GM12891 (cell line): Measurements from ENCODE around the gene OPRD1.
"Not testable (repeated sequence)": the region's sequence is repeated elsewhere in the genome, so short reads cannot be mapped to it uniquely, and the experiment has no call there.

ENCODE experiments used
- DNase-seq: peaks from one replicate; pipeline ENCODE4 v3.0.0; 2011; ENCODE audit warnings: low spot score; ENCODE audit not compliant: insufficient read length
- FAIRE-seq: peaks from 2 replicates; lab custom pipeline; 2011; peaks lifted over from hg19 to GRCh38; lab: Jason Lieb, UNC
- PAX5 ChIP-seq: IDR thresholded peaks from 2 replicates; pipeline ENCODE4 v1.6.1; 2011; ENCODE audit warnings: low read length, moderate library complexity, mild to moderate bottlenecking; ENCODE audit not compliant: insufficient read depth, severe bottlenecking
- POLR2A ChIP-seq: IDR thresholded peaks from 2 replicates; pipeline ENCODE4 v1.6.1; 2011; ENCODE audit warnings: low read depth, low read length, control low read depth
- POLR2AphosphoS5 ChIP-seq: IDR thresholded peaks from 2 replicates; pipeline ENCODE4 v1.6.1; 2011; ENCODE audit warnings: low read depth, low read length, control low read depth
- POU2F2 ChIP-seq: IDR thresholded peaks from 2 replicates; pipeline ENCODE4 v1.6.1; 2011; ENCODE audit warnings: low read depth, mild to moderate bottlenecking, control low read depth, low read length, moderate library complexity
- SPI1 ChIP-seq: IDR thresholded peaks from 2 replicates; pipeline ENCODE4 v1.6.1; 2011; ENCODE audit warnings: low read depth, low read length, control low read depth
- TAF1 ChIP-seq: IDR thresholded peaks from 2 replicates; pipeline ENCODE4 v1.6.1; 2011; ENCODE audit warnings: low read depth, low read length, control low read depth

OPRD1 gene

DNA sequence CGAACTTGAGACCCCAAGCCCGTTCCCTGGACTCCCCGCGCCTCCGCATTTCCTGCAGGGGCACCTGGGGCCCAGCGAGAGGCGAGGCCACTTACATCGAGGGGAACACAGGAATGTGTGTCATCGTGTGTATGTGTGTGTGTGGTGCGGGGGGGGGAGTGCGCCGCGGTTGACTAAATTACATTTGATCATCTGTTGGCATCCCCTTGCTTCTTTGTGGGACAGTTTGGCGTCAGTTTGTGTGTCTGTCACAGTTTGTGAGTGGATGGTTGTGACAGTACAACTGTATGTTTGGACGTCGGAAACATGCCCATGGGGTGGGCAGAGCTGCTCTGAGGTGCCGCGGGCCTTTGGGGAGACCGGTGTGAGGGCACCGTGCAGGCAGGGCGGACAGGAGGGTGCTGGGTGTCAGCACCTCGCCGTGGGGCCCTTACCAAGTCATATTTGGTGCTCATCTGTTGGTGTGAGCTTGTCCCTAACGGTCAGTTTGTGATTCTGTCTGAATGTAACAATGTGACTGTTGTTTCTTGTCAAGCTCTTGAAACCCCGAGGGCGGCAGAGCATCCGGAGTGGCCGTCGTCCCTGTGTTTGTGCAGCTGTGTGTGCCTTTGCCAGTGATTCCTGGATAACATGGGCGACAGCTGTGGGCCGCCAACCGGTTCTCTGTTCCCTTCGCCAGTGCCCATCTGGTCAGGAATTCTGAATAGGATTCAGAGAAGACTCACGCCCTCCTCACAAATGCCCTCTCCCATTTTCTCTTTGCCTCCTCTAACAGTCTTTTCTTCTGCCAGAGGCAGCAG lies 899 bp downstream of the OPRD1 start:
- no peak for TF ChIP-seq POLR2AphosphoS5
- no peak for TF ChIP-seq POU2F2
- no peak for TF ChIP-seq PAX5
- no peak for DNase-seq
- FAIRE-seq = no peak

GRCh38 chr1:28813931-28814465 lies 2.0 kb downstream of the OPRD1 start:
- no peak for TF ChIP-seq POLR2A
- TF ChIP-seq POU2F2 = no peak
- TF ChIP-seq TAF1 = no peak
- TF ChIP-seq POLR2AphosphoS5 = no peak
- no peak for TF ChIP-seq SPI1
- no peak for TF ChIP-seq PAX5
- no peak for FAIRE-seq
- no peak for DNase-seq

DNA sequence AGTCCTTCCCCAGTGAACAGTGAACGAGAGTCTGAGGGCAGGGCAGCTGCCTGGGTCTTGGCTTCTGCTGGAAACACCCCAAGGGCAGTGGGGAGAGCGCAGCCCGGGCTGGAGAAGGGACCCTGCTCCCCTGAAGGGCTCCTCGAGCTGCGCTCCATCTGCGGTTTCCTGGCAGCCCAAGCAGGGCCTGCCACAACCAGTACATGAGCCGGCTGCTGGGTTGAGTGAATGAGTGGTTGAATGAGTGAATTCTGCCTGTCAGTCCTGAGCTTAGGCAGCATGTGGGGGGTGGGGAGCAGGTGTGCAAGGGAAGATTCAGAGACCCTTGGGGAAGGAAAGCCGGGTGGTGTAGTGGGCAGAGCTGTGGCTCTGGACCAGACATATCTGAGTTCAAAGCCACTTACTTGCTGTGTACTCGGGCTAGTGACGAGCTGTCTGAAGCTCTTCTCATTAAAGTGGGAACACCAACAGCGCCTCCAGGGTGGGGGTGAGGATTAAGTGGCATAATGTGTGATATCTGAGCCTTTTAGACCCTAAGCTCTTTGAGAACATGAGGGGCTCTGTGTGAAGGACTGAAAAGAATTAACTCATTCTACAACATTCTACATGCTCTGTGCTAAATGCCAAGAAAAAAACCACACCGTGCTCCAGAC lies 3.7 kb downstream of the OPRD1 start:
- no peak for TF ChIP-seq PAX5
- no peak for TF ChIP-seq POLR2AphosphoS5
- no peak for TF ChIP-seq SPI1
- TF ChIP-seq POU2F2 = no peak
- no peak for TF ChIP-seq TAF1
- TF ChIP-seq POLR2A = no peak
- DNase-seq (no peak), FAIRE-seq (no peak)

DNA sequence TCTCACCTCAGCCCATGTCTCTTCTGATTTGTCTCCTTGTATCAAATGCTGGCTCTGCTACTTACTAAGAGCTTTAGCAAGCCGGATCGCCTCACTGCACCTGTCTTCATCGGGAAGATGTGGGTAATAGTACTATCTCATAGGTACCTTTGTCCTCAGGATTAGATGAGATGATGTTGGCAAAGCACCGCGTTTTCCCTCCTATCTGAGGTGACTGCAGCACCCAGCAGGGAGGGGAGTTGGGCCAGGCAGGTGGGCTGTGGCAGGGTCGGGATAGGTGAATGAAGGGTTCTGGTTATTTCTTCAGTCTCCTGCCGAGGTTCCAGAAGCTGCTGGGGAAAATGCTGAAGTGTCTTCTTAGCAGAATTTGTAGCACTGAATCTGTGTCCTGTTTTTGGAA lies 5.2 kb downstream of the OPRD1 start:
- FAIRE-seq (no peak), DNase-seq (no peak)
- TF ChIP-seq TAF1 = no peak

GRCh38 chr1:28819020-28819419 lies 7.0 kb downstream of the OPRD1 start:
- no peak for FAIRE-seq
- no peak for DNase-seq
- TF ChIP-seq POLR2A = no peak
- no peak for TF ChIP-seq TAF1
- TF ChIP-seq POLR2AphosphoS5 = no peak
- TF ChIP-seq POU2F2 = no peak
- TF ChIP-seq SPI1 = no peak
- no peak for TF ChIP-seq PAX5

- no peak for TF ChIP-seq POU2F2
- no peak for TF ChIP-seq SPI1
- TF ChIP-seq POLR2AphosphoS5 = no peak
- TF ChIP-seq POLR2A = no peak
- TF ChIP-seq PAX5 = no peak
- no peak for TF ChIP-seq TAF1
- FAIRE-seq = no peak
Measured at GRCh38 chr1:28822799-28823198, 10.8 kb downstream of the OPRD1 start.

GRCh38 chr1:28824061-28824460 lies 12.1 kb downstream of the OPRD1 start:
- DNase-seq, FAIRE-seq: not testable (repeated sequence)

More at GRCh38 chr1:28822799-28823198, 10.8 kb downstream of the OPRD1 start:
- DNase-seq = no peak

- DNase-seq, FAIRE-seq: not testable (repeated sequence)
Measured at GRCh38 chr1:28828227-28828858, 16.4 kb downstream of the OPRD1 start.

DNA sequence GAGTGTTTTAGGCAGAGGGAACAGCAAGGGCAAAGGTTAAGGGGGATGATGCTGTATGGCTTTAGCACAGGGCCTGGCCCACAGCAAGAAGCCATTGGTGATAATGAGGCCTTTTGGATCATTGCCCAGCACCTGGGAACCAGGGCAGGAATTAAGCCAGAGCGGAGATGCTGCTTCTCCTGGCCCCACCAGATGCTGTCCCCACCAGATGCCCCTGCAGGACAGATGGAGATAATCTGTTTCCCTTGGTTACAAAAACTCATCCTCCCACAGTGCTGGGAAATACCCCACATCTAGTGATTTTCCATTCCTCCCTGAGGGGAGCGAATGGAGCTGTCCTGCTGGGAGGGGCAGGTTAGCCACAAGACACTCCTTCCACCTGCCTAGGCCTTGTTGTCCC lies 18.8 kb downstream of the OPRD1 start:
- no peak for DNase-seq
- TF ChIP-seq PAX5 (no peak), POLR2A (no peak), POU2F2 (no peak), SPI1 (no peak), TAF1 (no peak), POLR2AphosphoS5 (no peak)
- FAIRE-seq = no peak

- no peak for DNase-seq
- no peak for FAIRE-seq
- TF ChIP-seq POU2F2 = no peak
Measured at GRCh38 chr1:28832966-28833365, 21.0 kb downstream of the OPRD1 start.

DNA sequence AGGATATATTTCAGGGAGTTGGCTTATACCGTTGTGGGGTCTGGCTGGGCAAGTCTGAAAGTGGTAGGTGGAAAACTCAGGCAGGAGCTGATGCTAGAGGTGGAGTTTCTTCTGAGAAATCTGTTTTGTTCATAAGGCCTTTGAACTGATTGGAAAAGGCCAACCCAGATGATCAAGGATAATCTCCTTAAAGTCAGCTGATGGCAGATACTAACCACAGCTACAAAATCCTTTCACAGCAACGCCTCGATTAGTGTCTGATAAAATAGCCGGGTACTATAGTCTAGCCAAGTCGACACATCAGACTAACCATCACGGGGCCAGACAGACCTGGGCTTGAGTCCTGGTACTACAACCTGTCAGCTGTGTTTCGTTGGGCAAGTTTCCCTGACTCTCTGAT lies 21.4 kb downstream of the OPRD1 start:
- FAIRE-seq (no peak), DNase-seq (no peak)
- no peak for TF ChIP-seq POLR2A
- no peak for TF ChIP-seq TAF1
- TF ChIP-seq POU2F2 = no peak
- no peak for TF ChIP-seq PAX5
